HepG2 (cell line): Measurements from ENCODE around the gene LYPD3. TPM values are rescaled to one million over a fixed set of nuclear protein-coding genes. Genes with fewer than 3 reads are reported as not detected.

ENCODE experiments used
- AHR ChIP-seq: IDR thresholded peaks from 2 replicates; pipeline ENCODE4 v1.6.1; 2018; ENCODE audit warnings: missing genetic modification reagents, missing compliant biosample characterization
- ARNTL ChIP-seq: sonication (generic); formaldehyde crosslinking; IDR thresholded peaks from 2 replicates; pipeline ENCODE4 v1.4.0; 2020; ENCODE audit warnings: mild to moderate bottlenecking, missing genetic modification reagents
- ASH2L ChIP-seq: fragments of 300-600, 200-600 bp; sonication (generic); IDR thresholded peaks from 2 replicates; pipeline ENCODE4 v1.7.0; 2017; ENCODE audit warnings: low read depth, mild to moderate bottlenecking, moderate library complexity, mixed read lengths, low read length; ENCODE audit not compliant: insufficient read length
- CHD4 ChIP-seq: fragments of 200-600 bp; sonication (generic); IDR thresholded peaks from 2 replicates; pipeline ENCODE4 v1.7.0; 2017; ENCODE audit warnings: mild to moderate bottlenecking, low read length, borderline replicate concordance
- DR1 ChIP-seq: sonication (generic); formaldehyde crosslinking; IDR thresholded peaks from 2 replicates; pipeline ENCODE4 v1.8.0; 2021; ENCODE audit warnings: mild to moderate bottlenecking, missing genetic modification reagents, inconsistent platforms
- ELF3 ChIP-seq: IDR thresholded peaks from 2 replicates; pipeline ENCODE4 v1.6.1; 2016; ENCODE audit warnings: missing genetic modification reagents, missing compliant biosample characterization
- FOXO1 ChIP-seq: sonication (generic); formaldehyde crosslinking; IDR thresholded peaks from 2 replicates; pipeline ENCODE4 v1.4.0; 2020; ENCODE audit warnings: missing genetic modification reagents
- HOXA5 ChIP-seq: sonication (generic); formaldehyde crosslinking; IDR thresholded peaks from 2 replicates; pipeline ENCODE4 v1.4.0; 2020; ENCODE audit warnings: missing genetic modification reagents
- KDM2A ChIP-seq: sonication (generic); formaldehyde crosslinking; IDR thresholded peaks from 2 replicates; pipeline ENCODE4 v1.4.0; 2020; ENCODE audit warnings: low read depth, missing genetic modification reagents, borderline replicate concordance
- NFKB2 ChIP-seq: sonication (generic); formaldehyde crosslinking; IDR thresholded peaks from 2 replicates; pipeline ENCODE4 v1.4.0; 2020; ENCODE audit warnings: missing genetic modification reagents, borderline replicate concordance
- RAD21 ChIP-seq: fragments of 450-650 bp; formaldehyde crosslinking; IDR thresholded peaks from 2 replicates; pipeline ENCODE4 v1.5.0; 2020; ENCODE audit warnings: mild to moderate bottlenecking
- SKIL ChIP-seq: sonication (generic); formaldehyde crosslinking; IDR thresholded peaks from 2 replicates; pipeline ENCODE4 v1.8.0; 2022; ENCODE audit warnings: missing genetic modification reagents, mild to moderate bottlenecking, moderate library complexity, borderline replicate concordance
- SOX6 ChIP-seq, 2 experiments: fragments of 450-650 bp in 1 of 2; sonication (generic) in 1 of 2; formaldehyde crosslinking in 1 of 2; IDR thresholded peaks; 2 replicates each; pipeline versions ENCODE4 v1.4.0 to v1.6.1; 2017 to 2020; ENCODE audit warnings: antibody characterized with exemption in 1 of 2, mild to moderate bottlenecking in 1 of 2, missing genetic modification reagents in 1 of 2
- SP2 ChIP-seq: sonication (generic); formaldehyde crosslinking; IDR thresholded peaks from 2 replicates; pipeline ENCODE4 v1.5.1; 2020; ENCODE audit warnings: mild to moderate bottlenecking, missing genetic modification reagents
- TBX2 ChIP-seq: sonication (generic); formaldehyde crosslinking; IDR thresholded peaks from 2 replicates; pipeline ENCODE4 v1.5.0; 2020; ENCODE audit warnings: missing genetic modification reagents, mild to moderate bottlenecking, borderline replicate concordance
- ZGPAT ChIP-seq: IDR thresholded peaks from 2 replicates; pipeline ENCODE4 v1.6.1; 2016; ENCODE audit warnings: mild to moderate bottlenecking
- ZNF326 ChIP-seq: sonication (generic); formaldehyde crosslinking; IDR thresholded peaks from 2 replicates; pipeline ENCODE4 v1.4.0; 2020; ENCODE audit warnings: missing genetic modification reagents, borderline replicate concordance
- ZNF414 ChIP-seq: sonication (generic); formaldehyde crosslinking; IDR thresholded peaks from 2 replicates; pipeline ENCODE4 v1.5.0; 2020; ENCODE audit warnings: missing genetic modification reagents
- ZNF589 ChIP-seq: sonication (generic); formaldehyde crosslinking; conservative IDR thresholded peaks from 2 replicates; pipeline ENCODE4 v1.8.0; 2022; ENCODE audit warnings: mild to moderate bottlenecking, moderate library complexity, missing genetic modification reagents
- ZNF709 ChIP-seq: sonication (generic); formaldehyde crosslinking; IDR thresholded peaks from 2 replicates; pipeline ENCODE4 v1.5.0; 2020; ENCODE audit warnings: mild to moderate bottlenecking, missing genetic modification reagents
- ZNF780A ChIP-seq: sonication (generic); formaldehyde crosslinking; IDR thresholded peaks from 2 replicates; pipeline ENCODE4 v1.8.0; 2022; ENCODE audit warnings: mild to moderate bottlenecking, missing genetic modification reagents, moderate library complexity
- ZNF816 ChIP-seq: sonication (generic); formaldehyde crosslinking; IDR thresholded peaks from 2 replicates; pipeline ENCODE4 v1.8.0; 2022; ENCODE audit warnings: missing genetic modification reagents, mild to moderate bottlenecking, borderline replicate concordance
- ZNF83 ChIP-seq: sonication (generic); formaldehyde crosslinking; IDR thresholded peaks from 2 replicates; pipeline ENCODE4 v1.4.0; 2020; ENCODE audit warnings: missing genetic modification reagents, mild to moderate bottlenecking, borderline replicate concordance
- polyA plus RNA-seq, 8 experiments: library from polyadenylated mRNA; depleted of rRNA in 3 of 8; stranded (reverse) in 7 of 8; unstranded in 1 of 8; fragments of >200 nt; fragmentation: Illumina TruSeq in 4 of 8; extraction: Trizol in 4 of 8; gene quantifications; 2 replicates each; pipeline versions ENCODE4 v1.2.1 to v1.2.3, GENCODE V29; 2011 to 2016; ENCODE audit warnings: low read depth in 4 of 8, missing spikeins in 1 of 8, mixed read lengths in 1 of 8; ENCODE audit not compliant: insufficient read depth in 1 of 8
- total RNA-seq, 5 experiments: library from RNA; depleted of rRNA; stranded (reverse); fragments of >200 nt; fragmentation: Illumina TruSeq; extraction: Trizol; gene quantifications; 2 replicates each; pipeline ENCODE4 v1.2.3, GENCODE V29; 2016; ENCODE audit warnings: low read depth in 1 of 5
- TF ChIP-seq, protein P1 (sequence below): sonication (generic); formaldehyde crosslinking; IDR thresholded peaks from 2 replicates; pipeline ENCODE4 v1.5.0; 2020; ENCODE audit warnings: missing genetic modification reagents
- TF ChIP-seq, protein P2 (sequence below): sonication (generic); formaldehyde crosslinking; conservative IDR thresholded peaks from 2 replicates; pipeline ENCODE4 v1.8.1; 2023; ENCODE audit warnings: missing genetic modification reagents

LYPD3 gene
- total and polyA plus RNA-seq, 2 of the 13 experiments (the other 11 are each of a cell fraction or from before 2014, with no cell fraction given): 0.51 to 1.5 TPM

GRCh38 chr19:43499042-43499441 is 33.6 kb upstream of the LYPD3 start (continued):
- no peak for TF ChIP-seq DR1 (CRISPR knock-in tag)
- no peak for TF ChIP-seq SKIL (CRISPR knock-in tag)
- TF ChIP-seq ZNF816: no peak
- TF ChIP-seq HOXA5: no peak
- TF ChIP-seq TBX2 (CRISPR knock-in tag): peak; percentile 60; the same call in 1 of the 2 replicates
- TF ChIP-seq ELF3 (CRISPR knock-in tag): peak; percentile 90
- TF ChIP-seq KDM2A (CRISPR knock-in tag): peak; percentile 65; the same call in 1 of the 2 replicates
- TF ChIP-seq ZNF326 (CRISPR knock-in tag): no peak
- TF ChIP-seq, protein P1, sequence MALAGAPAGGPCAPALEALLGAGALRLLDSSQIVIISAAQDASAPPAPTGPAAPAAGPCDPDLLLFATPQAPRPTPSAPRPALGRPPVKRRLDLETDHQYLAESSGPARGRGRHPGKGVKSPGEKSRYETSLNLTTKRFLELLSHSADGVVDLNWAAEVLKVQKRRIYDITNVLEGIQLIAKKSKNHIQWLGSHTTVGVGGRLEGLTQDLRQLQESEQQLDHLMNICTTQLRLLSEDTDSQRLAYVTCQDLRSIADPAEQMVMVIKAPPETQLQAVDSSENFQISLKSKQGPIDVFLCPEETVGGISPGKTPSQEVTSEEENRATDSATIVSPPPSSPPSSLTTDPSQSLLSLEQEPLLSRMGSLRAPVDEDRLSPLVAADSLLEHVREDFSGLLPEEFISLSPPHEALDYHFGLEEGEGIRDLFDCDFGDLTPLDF (CRISPR knock-in tag): no peak
- peak; percentile 82 for TF ChIP-seq ASH2L
- TF ChIP-seq FOXO1: peak; percentile 59; the same call in 1 of the 2 replicates
- no peak for TF ChIP-seq AHR (CRISPR knock-in tag)
- TF ChIP-seq NFKB2 (CRISPR knock-in tag): no peak
- TF ChIP-seq ARNTL (CRISPR knock-in tag): 0 out of 2 replicates have a peak, but pooled peaks have one; percentile 45
- TF ChIP-seq ZNF709 (CRISPR knock-in tag): no peak
- TF ChIP-seq ZNF780A: no peak
- TF ChIP-seq, protein P2, sequence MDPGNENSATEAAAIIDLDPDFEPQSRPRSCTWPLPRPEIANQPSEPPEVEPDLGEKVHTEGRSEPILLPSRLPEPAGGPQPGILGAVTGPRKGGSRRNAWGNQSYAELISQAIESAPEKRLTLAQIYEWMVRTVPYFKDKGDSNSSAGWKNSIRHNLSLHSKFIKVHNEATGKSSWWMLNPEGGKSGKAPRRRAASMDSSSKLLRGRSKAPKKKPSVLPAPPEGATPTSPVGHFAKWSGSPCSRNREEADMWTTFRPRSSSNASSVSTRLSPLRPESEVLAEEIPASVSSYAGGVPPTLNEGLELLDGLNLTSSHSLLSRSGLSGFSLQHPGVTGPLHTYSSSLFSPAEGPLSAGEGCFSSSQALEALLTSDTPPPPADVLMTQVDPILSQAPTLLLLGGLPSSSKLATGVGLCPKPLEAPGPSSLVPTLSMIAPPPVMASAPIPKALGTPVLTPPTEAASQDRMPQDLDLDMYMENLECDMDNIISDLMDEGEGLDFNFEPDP (CRISPR knock-in tag): no peak
- no peak for TF ChIP-seq ZNF83 (CRISPR knock-in tag)
- TF ChIP-seq SP2 (CRISPR knock-in tag): no peak
- TF ChIP-seq RAD21 (CRISPR knock-in tag): no peak
- TF ChIP-seq ZNF589: no peak
- TF ChIP-seq ZGPAT (CRISPR knock-in tag): peak; percentile 45; the same call in 1 of the 2 replicates
- no peak for TF ChIP-seq CHD4
- 0 out of 2 replicates have a peak, but pooled peaks have one; percentile 18 for TF ChIP-seq ZNF414 (CRISPR knock-in tag)
- no peak for TF ChIP-seq SOX6 (IDR thresholded peaks at IDR 0.05)
- peak; percentile 37; the same call in 1 of the 2 replicates for TF ChIP-seq SOX6 (CRISPR knock-in tag; IDR thresholded peaks at IDR 0.05)
